K562 (cell line): ENCODE results near the gene LMO2. TPM values are rescaled to one million over a fixed set of nuclear protein-coding genes. Genes with fewer than 3 reads are reported as not detected.
A peak's percentile ranks its signal among the peaks of the same experiment; 100 is the strongest.

Source experiments
- ATAC-seq: fragments of 200-7000 bp; cut with Tn5 transposase; 3 replicates; pipeline ENCODE4 v1.9.1; 2020; ENCODE audit warnings: moderate library complexity
- BruUV-seq: library from RNA; stranded (reverse); fragments of 400-500 nt; replicated peaks from 2 replicates; lab custom pipeline; 2021; lab: Mats Ljungman, UMichigan
- CTCF ChIA-PET: fragments of 300-600 bp; formaldehyde crosslinking; extraction: SDS; loops from one replicate; lab custom pipeline; 2021; ENCODE audit warnings: low intra/inter-chr PET ratio; lab: Yijun Ruan, JAX
- POLR2A ChIA-PET: fragments of 300-600, 350-650 bp; sonication (Branson Sonifier 250); formaldehyde crosslinking; extraction: SDS; loops from one replicate; lab custom pipeline; 2021; ENCODE audit warnings: antibody characterized with exemption, inconsistent platforms; lab: Yijun Ruan, JAX
- DNase-seq, 4 experiments: peaks; one replicate each; pipeline versions ENCODE4 v3.0.0 to v3.0.0-alpha.2; 2011 to 2018; ENCODE audit warnings: low spot score in 3 of 4, mixed read lengths in 3 of 4; ENCODE audit errors: extremely low read depth in 1 of 4
- FAIRE-seq: peaks from 2 replicates; lab custom pipeline; 2011; peaks lifted over from hg19 to GRCh38; lab: Jason Lieb, UNC
- H2AFZ ChIP-seq: 2 replicates; pipeline ENCODE4 v1.6.0; 2011; ENCODE audit warnings: low read depth, low read length, control low read depth, inconsistent platforms
- H3K27ac ChIP-seq: fragments of 200-600 bp; 3 replicates; pipeline ENCODE4 v1.8.0; 2011; ENCODE audit warnings: low read depth, mild to moderate bottlenecking, control low read depth, inconsistent platforms, low read length, moderate library complexity, mixed read lengths; ENCODE audit errors: extremely low read depth
- H3K27me3 ChIP-seq, 2 experiments: fragments of 300-600 bp in 1 of 2; 2 replicates in 1 of 2; 3 replicates in 1 of 2; pipeline versions ENCODE4 v1.6.0 to v1.8.0; 2011; ENCODE audit warnings: inconsistent platforms in 2 of 2, low read length in 2 of 2, mild to moderate bottlenecking in 1 of 2, mixed read lengths in 1 of 2, moderate library complexity in 1 of 2; ENCODE audit not compliant: control insufficient read depth in 2 of 2, insufficient read depth in 2 of 2
- H3K36me3 ChIP-seq: fragments of 300-600 bp; 3 replicates; pipeline ENCODE4 v1.8.0; 2011; ENCODE audit warnings: mild to moderate bottlenecking, low read length, inconsistent platforms; ENCODE audit not compliant: control insufficient read depth, insufficient read depth
- H3K4me1 ChIP-seq, 2 experiments: fragments of 200-600 bp in 1 of 2; replicated peaks in 1 of 2; 2 replicates in 1 of 2; 3 replicates in 1 of 2; pipeline versions ENCODE4 v1.5.1 to v1.8.0; 2011; ENCODE audit warnings: inconsistent platforms in 2 of 2, low read length in 2 of 2, mild to moderate bottlenecking in 1 of 2, mixed read lengths in 1 of 2, moderate library complexity in 1 of 2; ENCODE audit not compliant: control insufficient read depth in 2 of 2, insufficient read depth in 2 of 2
- H3K4me2 ChIP-seq: 2 replicates; pipeline ENCODE4 v1.6.1; 2011; ENCODE audit warnings: low read length, control low read depth, inconsistent platforms, mixed read lengths; ENCODE audit not compliant: insufficient read depth
- H3K4me3 ChIP-seq: fragments of 200-600 bp; sonication (generic), shearing (Covaris generic); 2 replicates; pipeline ENCODE4 v1.5.1; 2016; ENCODE audit warnings: control low read depth, inconsistent platforms
- H3K79me2 ChIP-seq: fragments of 200-600 bp; 3 replicates; pipeline ENCODE4 v1.8.0; 2011; ENCODE audit warnings: low read length, inconsistent platforms; ENCODE audit not compliant: control insufficient read depth, insufficient read depth
- H3K9ac ChIP-seq, 2 experiments: 2 replicates each; pipeline versions ENCODE4 v1.6.0 to v1.6.1; 2011; ENCODE audit warnings: low read depth in 2 of 2, low read length in 2 of 2, control low read depth in 1 of 2, inconsistent platforms in 1 of 2, mild to moderate bottlenecking in 1 of 2, mixed read lengths in 1 of 2; ENCODE audit not compliant: insufficient read depth in 1 of 2
- H3K9me1 ChIP-seq: one replicate; pipeline ENCODE4 v1.6.0; 2011; ENCODE audit warnings: inconsistent platforms, mild to moderate bottlenecking, low read length, moderate library complexity; ENCODE audit not compliant: control insufficient read depth, insufficient read depth
- H3K9me3 ChIP-seq: replicated peaks from 2 replicates; pipeline ENCODE4 v1.5.1; 2011; ENCODE audit warnings: low read depth, low read length, inconsistent platforms; ENCODE audit not compliant: control insufficient read depth, insufficient read depth
- H4K20me1 ChIP-seq: replicated peaks from 2 replicates; pipeline ENCODE4 v1.6.1; 2011; ENCODE audit warnings: low read length, inconsistent platforms, mixed read lengths; ENCODE audit not compliant: control insufficient read depth, insufficient read depth
- CBX2 ChIP-seq: fragments of 200-600 bp; sonication (generic); IDR thresholded peaks from one replicate; pipeline ENCODE4 v1.6.1; 2012; ENCODE audit warnings: mild to moderate bottlenecking, low read length, inconsistent platforms; ENCODE audit not compliant: insufficient read depth, poor library complexity, severe bottlenecking
- CBX8 ChIP-seq: fragments of 200-600 bp; sonication (generic); IDR thresholded peaks from 2 replicates; pipeline ENCODE4 v1.6.1; 2012; ENCODE audit warnings: borderline replicate concordance, mixed run types, low read depth, mild to moderate bottlenecking, moderate library complexity, mixed read lengths, low read length, control low read depth, inconsistent platforms; ENCODE audit not compliant: poor library complexity, severe bottlenecking; ENCODE audit errors: extremely low read depth
- ETS2 ChIP-seq: IDR thresholded peaks from 2 replicates; pipeline ENCODE4 v1.6.1; 2016; ENCODE audit warnings: borderline replicate concordance, missing genetic modification characterization, mild to moderate bottlenecking, moderate library complexity, missing compliant biosample characterization; ENCODE audit not compliant: poor library complexity, severe bottlenecking
- NR1H2 ChIP-seq: sonication (generic); formaldehyde crosslinking; IDR thresholded peaks from 2 replicates; pipeline ENCODE4 v1.4.0; 2020; ENCODE audit warnings: mild to moderate bottlenecking, missing genetic modification reagents
- POLR2AphosphoS2 ChIP-seq: IDR thresholded peaks from 2 replicates; pipeline ENCODE4 v1.6.1; 2012; ENCODE audit warnings: low read length, improper control_type of control experiment
- RBM17 ChIP-seq: fragments of 200-400 bp; formaldehyde crosslinking; IDR thresholded peaks from 2 replicates; pipeline ENCODE4 v1.6.1; 2017; ENCODE audit warnings: low read depth, mild to moderate bottlenecking, low read length, borderline replicate concordance
- WGBS: fragments of 100-300 bp; shearing (Covaris generic); methylation state at CpG from one replicate; pipeline ENCODE4 v1.1.6; 2016; ENCODE audit warnings: low coverage, mixed read lengths; ENCODE audit not compliant: insufficient coverage; ENCODE audit errors: missing lambda C conversion rate; 5-methylcytosine and 5-hydroxymethylcytosine counted together
- in situ Hi-C: fragments of 300-500 bp; cut with MboI; formaldehyde crosslinking; loops from 4 replicates; pipeline ENCODE4 v1.15.0; 2018; ENCODE audit warnings: inconsistent platforms, mixed read lengths
- intact Hi-C: fragments of 100-400 bp; cut with micrococcal nuclease; formaldehyde crosslinking; loops from 2 replicates; pipeline ENCODE4 v1.14.2; 2022
- polyA plus RNA-seq, 8 experiments: library from polyadenylated mRNA; depleted of rRNA in 4 of 8; stranded (reverse) in 5 of 8; unstranded in 3 of 8; fragments of >200 nt; fragmentation: Nextera tagmentation in 2 of 8; fragmentation: Illumina TruSeq in 1 of 8; extraction: Ambion mirVana in 2 of 8; extraction: Trizol in 1 of 8; gene quantifications; 2 replicates each; pipeline versions ENCODE4 v1.2.1 to v1.2.3, GENCODE V29; 2011 to 2014; ENCODE audit warnings: inconsistent platforms in 1 of 8, missing spikeins in 1 of 8
- total RNA-seq, 7 experiments: library from RNA; depleted of rRNA in 6 of 7; stranded (reverse); fragments of >200 nt in 6 of 7; fragmentation: Illumina TruSeq in 2 of 7; extraction: Trizol in 2 of 7; gene quantifications; 2 replicates each; pipeline versions ENCODE4 v1.2.1 to v1.2.3, GENCODE V29; 2011 to 2021; ENCODE audit warnings: low replicate concordance in 1 of 7

The LMO2 gene
- total and polyA plus RNA-seq, 9 of the 15 experiments (the other 6 are each of a cell fraction or from before 2014, with no cell fraction given): 6.9 to 126 (median 91.5) TPM

- intact Hi-C loops: loop anchor here (10.0 kb wide), 1 partner anchor 342 kb away; no protein-coding TSS in a partner anchor
- 24% methylated on average over 16 of the region's 16 CpGs for WGBS
- ATAC-seq: no peak
These were observed 59.2 kb downstream of the LMO2 start for GRCh38 chr11:33832676-33833075.

GRCh38 chr11:33830903-33831648, 60.8 kb downstream of the LMO2 start:
- Histone ChIP-seq H3K9ac (no peak overlapping the region), H3K9me1 (no peaks in the 10 kb centered on the region), H3K79me2 (no peaks in the 10 kb centered on the region), H3K4me2 (no peak overlapping the region), H3K36me3 (no peaks in the 10 kb centered on the region), H3K4me1 (peaks cover 0 to 9% of the 10 kb centered on the region in 2 experiments; a peak in 3 of 5 replicates), H4K20me1 (no peaks in the 10 kb centered on the region), H2AFZ (no peak overlapping the region), H3K27ac (no peak overlapping the region), H3K9me3 (no peaks in the 10 kb centered on the region), H3K4me3 (no peak overlapping the region), H3K27me3 (peaks cover 30 to 49% of the 10 kb centered on the region in 2 experiments)
- FAIRE-seq (no peak), DNase-seq (no peak), ATAC-seq (no peak)
- ChIA-PET POLR2A (interaction anchor here (0.6 to 1.5 kb wide), 4 partner anchors 14 to 266 kb away, joined by 3 to 4 read pairs (median 3); no protein-coding TSS in a partner anchor), CTCF (interaction anchor here (1.6 kb wide), 1 partner anchor 23 kb away, joined by 5 read pairs; no protein-coding TSS in a partner anchor)
- BruUV-seq: no TSS peak
- in situ Hi-C loops (loop anchor here (25.0 kb wide), 2 partner anchors 331 to 506 kb away; no protein-coding TSS in a partner anchor), intact Hi-C loops (loop anchor here (10.0 kb wide), 1 partner anchor 344 kb away; no protein-coding TSS in a partner anchor)
- TF ChIP-seq POLR2AphosphoS2: no peak
- no peak for TF ChIP-seq NR1H2 (CRISPR knock-in tag)
- no peak for TF ChIP-seq RBM17
- 2% methylated on average over 6 of the region's 6 CpGs for WGBS

More at GRCh38 chr11:33832676-33833075, 59.2 kb downstream of the LMO2 start:
- Histone ChIP-seq H3K9ac (no peak overlapping the region), H2AFZ (0 out of 2 replicates have a peak overlapping the region, but pooled peaks have one; percentile 33), H3K36me3 (no peaks in the 10 kb centered on the region), H3K4me1 (peaks cover 0 to 9% of the 10 kb centered on the region in 2 experiments; a peak in 3 of 5 replicates), H4K20me1 (no peaks in the 10 kb centered on the region), H3K4me3 (no peak overlapping the region), H3K79me2 (no peaks in the 10 kb centered on the region), H3K9me1 (no peaks in the 10 kb centered on the region), H3K27ac (no peak overlapping the region), H3K9me3 (no peaks in the 10 kb centered on the region), H3K27me3 (peaks cover 20 to 42% of the 10 kb centered on the region in 2 experiments), H3K4me2 (no peak overlapping the region; the same call in 1 of the 2 replicates)
- TF ChIP-seq CBX8 (peak; percentile 71), CBX2 (peak; percentile 67), ETS2 (tag) (no peak)
- in situ Hi-C loops: loop anchor here (25.0 kb wide), 2 partner anchors 330 to 505 kb away; no protein-coding TSS in a partner anchor
- ChIA-PET POLR2A (interaction anchor here (0.8 to 0.9 kb wide), 2 partner anchors 11 to 59 kb away, joined by 3 to 4 read pairs; partner anchors contain the start of gene LMO2), CTCF (no interaction called here)
- DNase-seq (no peak), FAIRE-seq (no peak)
- BruUV-seq: no TSS peak
